ENCODE measurements around the gene POC1A. TPM values are rescaled to one million over a fixed set of nuclear protein-coding genes. Genes with fewer than 3 reads are reported as not detected.

The POC1A gene
- total and polyA plus RNA-seq, 2 of the 8 experiments (the other 6 are each of a cell fraction or from before 2014, with no cell fraction given) = 35.7 to 39.2 TPM

- no peak overlapping the region for H3K56ac ChIP-seq (replicated peaks; ENCODE audit: insufficient read length, low read depth, low read length)
- 88% methylated on average over 8 of the region's 8 CpGs; no CpG with 5 or more reads in 1 of the 2 experiments for WGBS, 2 experiments (ENCODE audit: extremely low coverage in 1 of 2, insufficient coverage in 1 of 2, insufficient read length in 1 of 2, insufficient replicate concordance in 2 of 2, low coverage in 1 of 2, low lambda C conversion rate in 2 of 2, missing lambda C conversion rate in 1 of 2)
- H4K8ac ChIP-seq (ENCODE audit: extremely low read depth, insufficient read depth, low read length) = no peak overlapping the region
- H2BK12ac ChIP-seq (ENCODE audit: low read depth, low read length) = no peak overlapping the region
- H3K23ac ChIP-seq (ENCODE audit: insufficient read length) = no peak overlapping the region
- CTCF ChIA-PET (ENCODE audit: partially characterized antibody) = interaction anchor here (0.9 to 14.6 kb wide), 6 partner anchors 14 to 138 kb away, joined by 3 to 168 read pairs (median 14); no protein-coding TSS in a partner anchor
- H3K9ac ChIP-seq (replicated peaks in 1 of 4; ENCODE audit: extremely low read depth in 1 of 4, low read depth in 3 of 4, low read length in 3 of 4) = no peak overlapping the region
- no peak overlapping the region for H3K14ac ChIP-seq (ENCODE audit: insufficient read length)
- TF ChIP-seq TEAD4 (IDR thresholded peaks at IDR 0.05; ENCODE audit: low read depth, low read length) = no peak
- TF ChIP-seq SRF (IDR thresholded peaks at IDR 0.05; ENCODE audit: low read depth, low read length) = no peak
- no peak for TF ChIP-seq SIRT6 (IDR thresholded peaks at IDR 0.05; ENCODE audit: low read length)
- H2BK5ac ChIP-seq (ENCODE audit: low read depth, low read length) = no peak overlapping the region
- H2BK120ac ChIP-seq (replicated peaks; ENCODE audit: low read depth, low read length) = no peak overlapping the region
- no peak for FAIRE-seq
- no peak overlapping the region for H3K4me3 ChIP-seq (ENCODE audit: extremely low read depth in 1 of 4, insufficient read depth in 2 of 4, low read depth in 3 of 4, low read length in 4 of 4)
- no peaks in the 10 kb centered on the region for H3K79me2 ChIP-seq (ENCODE audit: control insufficient read depth in 1 of 2, insufficient read depth in 2 of 2, low read length in 2 of 2)
- no peaks in the 10 kb centered on the region; a peak in 2 of 7 replicates for H3K27me3 ChIP-seq (replicated peaks in 1 of 4; ENCODE audit: control insufficient read depth in 3 of 4, extremely low read depth in 1 of 4, insufficient read depth in 3 of 4, low read length in 3 of 4)
- H4K20me1 ChIP-seq (replicated peaks in 1 of 2; ENCODE audit: control insufficient read depth in 1 of 2, insufficient read depth in 2 of 2, low read length in 2 of 2) = peaks cover 7% of the 10 kb centered on the region in 2 experiments
- H3K4ac ChIP-seq (replicated peaks; ENCODE audit: insufficient read length, low read depth, low read length) = no peak overlapping the region
- H4K5ac ChIP-seq (ENCODE audit: insufficient read length, low read depth, low read length) = no peak overlapping the region
- H3K4me2 ChIP-seq (ENCODE audit: insufficient read depth in 1 of 2, low read depth in 2 of 2, low read length in 2 of 2) = no peak overlapping the region
- H3K27ac ChIP-seq (ENCODE audit: low read depth, low read length) = no peak overlapping the region
- POLR2A ChIA-PET (ENCODE audit: partially characterized antibody) = interaction anchor here (0.7 to 2.0 kb wide), 3 partner anchors 8 to 836 kb away, joined by 3 to 6 read pairs (median 5); no protein-coding TSS in a partner anchor
- H2BK20ac ChIP-seq (ENCODE audit: low read length) = no peak overlapping the region
- peaks cover 0 to 4% (median 0%) of the 10 kb centered on the region in 4 experiments; a peak in 2 of 7 replicates for H3K4me1 ChIP-seq (replicated peaks in 1 of 4; ENCODE audit: control insufficient read depth in 3 of 4, insufficient read depth in 4 of 4, low read length in 3 of 4)
- no peaks in the 10 kb centered on the region; the same call in 1 of the 2 replicates for H3K79me1 ChIP-seq (ENCODE audit: low read depth, low read length)
- H3K18ac ChIP-seq (ENCODE audit: extremely low read depth, low read length) = no peak overlapping the region
- no peaks in the 10 kb centered on the region for H3K9me3 ChIP-seq (ENCODE audit: insufficient read depth in 2 of 2, low read depth in 1 of 2, low read length in 1 of 2)
- H2AK5ac ChIP-seq (ENCODE audit: low read depth, low read length) = no peak overlapping the region
- H3K23me2 ChIP-seq (ENCODE audit: low read depth, low read length) = no peaks in the 10 kb centered on the region
- no peak overlapping the region for H2BK15ac ChIP-seq (ENCODE audit: low read length)
- no peak for DNase-seq (ENCODE audit: low read depth in 1 of 2, low spot score in 2 of 2)
- no peak overlapping the region for H4K91ac ChIP-seq (replicated peaks; ENCODE audit: insufficient read length, low read length)
- H3K36me3 ChIP-seq (ENCODE audit: control insufficient read depth in 2 of 4, insufficient read depth in 4 of 4, low read length in 3 of 4) = peaks cover 0 to 2% (median 0%) of the 10 kb centered on the region in 4 experiments; a peak in 2 of 8 replicates
- no peak overlapping the region for H2AFZ ChIP-seq (ENCODE audit: low read length)
These were observed 71.3 kb downstream of the POC1A start for GRCh38 chr3:52082951-52083350.

All from H1 (cell line).